ENCODE data around the gene CACNG6. TPM values are rescaled to one million over a fixed set of nuclear protein-coding genes. Genes with fewer than 3 reads are reported as not detected.

Gene CACNG6
- total and polyA plus RNA-seq, 10 of the 15 experiments (the other 5 are each of a cell fraction or from before 2014, with no cell fraction given), result 0.07 TPM; not detected in 9

- no peak for TF ChIP-seq SREBF1 (IDR thresholded peaks at IDR 0.05; ENCODE audit: low read length)
- no peak for TF ChIP-seq RELA (IDR thresholded peaks at IDR 0.05; ENCODE audit: borderline replicate concordance, partially characterized antibody)
- no peak for TF ChIP-seq NFYA (IDR thresholded peaks at IDR 0.05; ENCODE audit: borderline replicate concordance, low read depth, low read length)
- no peak for TF ChIP-seq RUNX3 (IDR thresholded peaks at IDR 0.05; ENCODE audit: low read length)
- no peak for TF ChIP-seq SPI1 (IDR thresholded peaks at IDR 0.05; ENCODE audit: borderline replicate concordance, insufficient read depth, low read depth, low read length)
- TF ChIP-seq MEF2B (IDR thresholded peaks at IDR 0.05; ENCODE audit: partially characterized antibody, poor library complexity, severe bottlenecking), result no peak
- TF ChIP-seq HCFC1 (IDR thresholded peaks at IDR 0.05; ENCODE audit: low read length), result no peak
- no peak for TF ChIP-seq ATF3 (IDR thresholded peaks at IDR 0.05; ENCODE audit: borderline replicate concordance, extremely low read depth, low read depth, low read length)
- no peak for TF ChIP-seq TAF1 (IDR thresholded peaks at IDR 0.05; ENCODE audit: borderline replicate concordance, low read depth, low read length)
- TF ChIP-seq NFYB (IDR thresholded peaks at IDR 0.05; ENCODE audit: insufficient read depth, low read depth, low read length), result no peak
- TF ChIP-seq ZNF622 (IDR thresholded peaks at IDR 0.05), result no peak
- no peaks in the 10 kb centered on the region for H3K4me1 ChIP-seq (ENCODE audit: control insufficient read depth, insufficient read depth, low read length)
- 57% methylated on average over 44 of the region's 55 CpGs for WGBS (ENCODE audit: insufficient coverage, insufficient replicate concordance, low lambda C conversion rate, missing lambda C conversion rate)
- no TSS peak for BruUV-seq (replicated peaks)
- CTCF ChIA-PET, result no interaction called here
- H3K36me3 ChIP-seq (ENCODE audit: control insufficient read depth in 2 of 2, insufficient read depth in 2 of 2, low read length in 1 of 2), result no peaks in the 10 kb centered on the region
- ATAC-seq (no peak), FAIRE-seq (no peak), DNase-seq (ENCODE audit: low read depth, low spot score) (no peak)
- H3K79me2 ChIP-seq (ENCODE audit: control insufficient read depth, insufficient read depth, low read length), result no peaks in the 10 kb centered on the region
- SMC1A ChIA-PET (ENCODE audit: uncharacterized antibody, unreplicated experiment), result no interaction called here
- no peak overlapping the region for H3K9ac ChIP-seq (ENCODE audit: control insufficient read depth, insufficient read depth, low read length)
- POLR2A ChIA-PET, result no interaction called here
- H3K4me3 ChIP-seq, result no peak overlapping the region
- RAD21 ChIA-PET (ENCODE audit: unreplicated experiment), result no interaction called here
- no peaks in the 10 kb centered on the region for H3K27me3 ChIP-seq (replicated peaks in 1 of 2; ENCODE audit: control insufficient read depth in 2 of 2, insufficient read depth in 2 of 2, low read length in 1 of 2)
- H2AFZ ChIP-seq (ENCODE audit: control insufficient read depth, low read depth, low read length), result no peak overlapping the region
- no peak overlapping the region for H3K4me2 ChIP-seq (ENCODE audit: control insufficient read depth, insufficient read depth)
- H4K20me1 ChIP-seq (ENCODE audit: control insufficient read depth, insufficient read depth), result no peaks in the 10 kb centered on the region
- in situ Hi-C loops (cut with MboI) (no loop called here), intact Hi-C loops (cut with micrococcal nuclease; ENCODE audit: unreplicated experiment) (no loop called here)
- H3K27ac ChIP-seq (ENCODE audit: control insufficient read depth, insufficient read depth), result no peak overlapping the region
- H3K9me3 ChIP-seq (replicated peaks; ENCODE audit: control insufficient read depth, insufficient read depth, low read length), result no peaks in the 10 kb centered on the region; the same call in 2 of the 3 replicates
These were observed 49.2 kb upstream of the CACNG6 start for GRCh38 chr19:53942001-53942786.
